Activated CD4-positive, alpha-beta T cell treated with anti-CD3 and anti-CD28 coated beads, Interleukin-2, amount 50 U/mL, for 1 hour (primary cell): ENCODE results near the gene MYLK.

Experiments used
- DNase-seq: peaks from one replicate; pipeline ENCODE4 v3.0.0-alpha.2; 2020

The MYLK gene

GRCh38 chr3:123693584-123694190, 190.4 kb downstream of the MYLK start:
- DNase-seq: no peak

DNA sequence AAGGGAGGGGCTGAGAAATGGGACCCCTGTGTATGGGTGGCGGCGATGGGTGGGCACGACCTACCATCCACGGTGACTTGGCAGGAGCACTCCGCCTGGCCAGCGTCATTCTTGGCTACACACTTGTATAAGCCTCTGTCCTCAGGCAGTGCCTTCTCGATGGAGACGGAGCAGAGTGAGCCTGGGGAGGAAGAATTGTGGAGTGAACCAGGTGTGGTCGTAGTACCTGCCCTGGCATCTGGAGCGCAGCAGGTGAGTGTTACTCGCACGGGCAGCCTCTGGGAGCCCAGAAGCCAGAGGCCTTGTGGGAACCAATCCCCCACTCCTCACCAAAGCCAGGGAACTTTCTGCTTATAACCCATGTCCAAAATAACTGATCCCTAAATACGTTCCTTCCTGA, 191.5 kb downstream of the MYLK start:
- no peak for DNase-seq

- no peak for DNase-seq
Measured at GRCh38 chr3:123692041-123692440, 192.1 kb downstream of the MYLK start.

DNA sequence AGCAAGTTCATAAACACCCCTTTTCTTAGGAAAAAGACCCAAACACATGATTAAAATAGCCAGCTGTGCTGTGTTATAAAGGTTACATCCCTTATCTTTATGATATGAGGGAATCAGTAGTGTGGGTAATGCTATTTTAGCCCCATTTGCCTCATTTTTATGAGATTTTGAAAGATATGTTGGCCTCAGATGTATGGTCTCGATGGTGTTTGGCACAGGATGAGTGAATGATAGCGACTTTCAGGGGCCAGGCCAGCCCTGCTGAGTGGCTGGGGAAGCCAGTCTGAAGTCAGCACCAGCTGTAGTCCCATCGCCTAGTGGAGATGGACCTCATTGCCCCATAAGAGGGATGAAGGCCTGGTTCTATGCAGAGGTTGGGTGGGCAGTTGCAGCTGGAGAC, 194.3 kb downstream of the MYLK start:
- DNase-seq: no peak

DNA sequence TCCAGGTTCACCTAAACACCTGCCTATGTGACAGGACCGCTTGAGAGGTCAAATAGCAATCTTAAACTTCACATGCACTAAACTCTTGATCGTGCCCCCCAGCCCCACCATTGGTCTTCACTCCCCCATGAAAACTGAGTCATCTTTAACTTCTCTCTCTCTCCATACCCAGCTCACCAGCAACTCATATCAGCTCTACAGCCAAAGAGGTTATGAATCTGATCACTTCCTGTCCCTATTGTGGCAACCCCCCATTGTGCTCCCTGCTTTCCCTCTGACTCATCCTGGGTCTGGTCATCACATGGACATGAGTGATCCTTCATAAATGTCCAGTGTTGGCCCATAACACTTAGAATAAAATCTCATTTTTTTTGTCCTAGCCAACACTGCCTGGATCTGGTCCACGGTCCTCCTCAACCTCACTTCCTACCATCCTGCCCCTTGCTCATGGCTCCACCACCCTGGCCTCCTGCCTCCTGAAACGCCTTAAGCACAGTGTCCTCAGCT, 195.8 kb downstream of the MYLK start:
- no peak for DNase-seq

GRCh38 chr3:123687286-123687685, 196.8 kb downstream of the MYLK start:
- DNase-seq: no peak

DNA sequence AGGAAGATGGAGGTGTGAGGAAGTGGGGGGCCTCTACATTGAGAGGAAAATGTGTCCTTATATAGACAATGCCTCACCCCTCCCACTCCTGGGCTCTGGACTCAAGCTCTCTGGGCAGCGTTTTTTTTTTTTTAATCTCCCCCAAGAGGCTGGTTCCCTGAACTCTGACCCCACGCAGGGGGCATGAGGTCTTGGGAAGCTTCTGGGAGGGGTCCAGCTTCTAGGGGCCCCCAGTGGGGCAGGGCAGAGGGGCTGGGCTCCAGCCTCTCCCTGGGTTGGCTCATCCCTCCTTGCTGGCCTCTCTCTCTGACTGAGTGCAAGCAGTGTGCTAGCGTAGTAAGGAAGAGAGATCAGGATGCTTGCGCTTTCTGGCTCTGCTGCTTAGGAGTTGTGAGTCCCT, 197.9 kb downstream of the MYLK start:
- DNase-seq: no peak

- no peak for DNase-seq
Measured at GRCh38 chr3:123685780-123686179, 198.4 kb downstream of the MYLK start.

- no peak for DNase-seq
Measured at GRCh38 chr3:123684636-123685035, 199.5 kb downstream of the MYLK start.

GRCh38 chr3:123684209-123684608, 199.9 kb downstream of the MYLK start:
- DNase-seq: no peak

- DNase-seq: no peak
Measured at GRCh38 chr3:123683505-123684154, 200.5 kb downstream of the MYLK start.

DNA sequence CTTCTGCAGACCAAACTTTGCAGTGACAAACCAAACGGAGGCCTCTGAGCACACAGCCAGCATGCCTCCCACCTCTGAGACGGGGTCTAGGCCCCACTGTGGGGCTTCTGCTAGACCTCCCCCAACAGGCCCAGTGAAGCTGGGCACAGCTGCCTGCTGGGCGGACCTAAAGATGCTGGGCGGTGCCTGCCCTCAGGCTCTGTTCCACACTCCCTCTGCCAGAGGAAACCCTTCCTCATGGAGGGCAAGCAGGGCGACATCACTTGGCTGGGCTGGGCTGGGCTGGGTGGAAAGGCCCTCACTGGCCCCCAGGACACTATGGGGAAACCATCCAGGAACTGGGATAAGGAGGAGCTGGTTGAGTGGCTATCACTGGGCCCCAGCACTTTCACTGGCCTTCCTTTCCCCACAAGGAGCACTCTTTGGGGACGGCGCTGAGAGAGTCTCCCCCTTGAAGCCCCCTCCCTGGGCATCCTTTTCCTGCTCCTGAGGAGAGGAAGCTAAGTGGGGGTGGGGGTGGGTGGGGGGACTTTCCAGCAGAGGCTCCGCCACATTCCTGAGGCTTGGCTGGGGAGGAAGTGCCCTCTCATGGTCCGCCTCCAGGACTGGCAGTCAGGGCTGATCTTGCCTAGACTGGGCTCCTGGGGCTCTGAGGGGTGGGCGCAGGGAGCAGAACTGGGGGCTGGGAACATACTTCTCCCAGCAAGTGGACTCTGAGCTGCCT, 201.2 kb downstream of the MYLK start:
- no peak for DNase-seq

DNA sequence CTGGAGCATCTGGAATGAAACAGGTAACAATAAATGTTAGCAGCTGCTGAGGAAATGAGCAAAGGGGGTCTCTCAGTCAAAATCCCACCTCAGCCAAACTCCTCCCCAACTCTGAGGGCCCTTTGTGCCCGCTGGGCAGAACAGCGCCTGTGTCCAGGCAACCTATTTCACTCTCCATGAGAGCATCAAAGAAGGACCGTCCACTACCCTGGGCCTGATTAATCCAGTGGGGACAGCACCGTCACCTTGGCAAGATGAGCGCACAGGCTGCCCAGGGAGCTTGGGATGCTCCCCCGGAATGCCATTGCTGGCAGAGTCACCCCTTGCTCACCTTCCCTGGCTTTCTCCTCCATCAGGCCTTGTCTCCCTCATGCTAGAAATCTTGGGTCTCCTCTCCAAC, 201.8 kb downstream of the MYLK start:
- no peak for DNase-seq

GRCh38 chr3:123679712-123680386, 204.3 kb downstream of the MYLK start:
- no peak for DNase-seq

GRCh38 chr3:123678108-123678511, 206.0 kb downstream of the MYLK start:
- no peak for DNase-seq

- DNase-seq: no peak
Measured at GRCh38 chr3:123672429-123673146, 211.5 kb downstream of the MYLK start.

GRCh38 chr3:123670743-123671142, 213.4 kb downstream of the MYLK start:
- no peak for DNase-seq

DNA sequence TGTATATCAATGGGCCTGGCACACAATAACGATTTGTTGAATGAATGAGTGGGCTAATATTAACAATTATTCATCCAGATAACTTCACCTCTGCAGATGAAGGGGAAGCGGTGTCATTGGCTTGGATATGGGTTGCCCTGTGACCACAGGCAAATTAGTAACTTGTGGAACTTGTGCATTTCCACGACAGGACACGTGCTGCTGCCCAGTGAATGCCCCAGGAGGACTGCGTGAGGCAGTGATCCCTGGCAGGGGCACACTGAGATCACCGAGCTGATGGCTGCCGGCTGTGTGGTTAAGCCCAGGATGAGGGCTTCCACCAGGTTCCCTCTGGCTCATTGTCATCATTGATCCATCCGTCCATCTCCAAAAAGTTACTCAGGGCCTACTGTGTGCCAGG, 215.2 kb downstream of the MYLK start:
- DNase-seq: no peak

DNA sequence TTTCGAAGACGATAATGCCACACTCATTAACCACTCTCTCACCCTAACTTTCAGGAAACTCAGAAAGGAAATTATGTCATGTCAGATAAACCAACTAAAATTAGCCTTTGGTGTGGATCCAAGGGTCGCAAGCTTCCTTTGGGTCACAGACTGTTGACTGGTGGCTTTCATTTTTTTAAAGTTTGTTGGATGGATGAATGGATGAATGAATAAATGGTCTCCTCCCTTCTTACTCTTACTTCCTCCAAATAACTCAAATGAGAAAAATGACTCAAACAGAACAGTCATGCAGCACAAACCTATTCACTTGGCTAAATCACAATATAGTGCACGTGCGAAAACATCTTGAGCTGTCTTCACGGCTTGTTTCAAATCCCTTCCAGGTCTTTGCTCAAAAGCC, 216.3 kb downstream of the MYLK start:
- DNase-seq: no peak

DNA sequence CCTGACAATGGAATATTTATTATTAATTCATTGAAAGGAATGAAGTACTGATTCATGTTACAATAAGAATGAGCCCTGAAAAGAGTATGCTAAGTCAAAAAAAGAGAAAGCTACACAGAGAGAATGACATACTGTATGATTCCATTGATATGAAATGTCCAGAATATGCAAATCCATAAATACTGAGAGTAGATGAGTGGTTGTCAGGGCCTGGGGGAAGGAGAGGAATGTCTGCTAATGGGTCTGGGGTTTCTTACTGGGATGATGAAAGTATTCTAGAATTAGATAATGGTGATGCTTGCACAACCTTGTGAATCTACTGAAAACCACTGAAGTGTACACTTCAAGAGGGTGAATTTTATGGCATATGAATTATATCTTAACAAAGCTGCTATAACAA, 219.4 kb downstream of the MYLK start:
- DNase-seq: no peak

- no peak for DNase-seq
Measured at GRCh38 chr3:123663977-123664376, 220.2 kb downstream of the MYLK start.

GRCh38 chr3:123661973-123662372, 222.2 kb downstream of the MYLK start:
- no peak for DNase-seq

DNA sequence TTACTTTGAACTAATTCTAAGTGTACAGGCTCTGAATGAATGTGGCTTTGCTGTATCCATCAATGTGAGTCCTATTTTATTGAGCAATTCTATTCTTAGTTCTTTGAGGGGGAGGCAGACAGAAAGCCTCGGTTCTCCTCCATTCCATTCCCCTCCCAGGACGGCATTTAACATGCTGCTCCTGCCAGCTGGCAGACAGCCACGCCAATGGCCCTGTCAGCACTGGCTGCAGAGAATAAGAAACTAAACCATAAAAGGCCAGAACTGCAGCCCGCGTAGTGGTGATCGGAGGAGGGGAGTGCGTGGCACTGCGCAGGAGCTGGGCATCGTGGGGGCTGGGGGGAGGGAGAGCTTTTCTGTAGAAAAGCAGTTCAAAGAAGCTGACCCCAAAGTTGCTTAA, 223.2 kb downstream of the MYLK start:
- DNase-seq: no peak
